GM19025 (cell line): ENCODE results near the gene GNG4.

Experiments
- ATAC-seq: cut with Tn5 transposase; IDR thresholded peaks from one replicate; pipeline ENCODE4 v1.9.1; 2021; ENCODE audit warnings: mild to moderate bottlenecking, low read depth, moderate library complexity; ENCODE audit not compliant: unreplicated experiment

Gene GNG4

DNA sequence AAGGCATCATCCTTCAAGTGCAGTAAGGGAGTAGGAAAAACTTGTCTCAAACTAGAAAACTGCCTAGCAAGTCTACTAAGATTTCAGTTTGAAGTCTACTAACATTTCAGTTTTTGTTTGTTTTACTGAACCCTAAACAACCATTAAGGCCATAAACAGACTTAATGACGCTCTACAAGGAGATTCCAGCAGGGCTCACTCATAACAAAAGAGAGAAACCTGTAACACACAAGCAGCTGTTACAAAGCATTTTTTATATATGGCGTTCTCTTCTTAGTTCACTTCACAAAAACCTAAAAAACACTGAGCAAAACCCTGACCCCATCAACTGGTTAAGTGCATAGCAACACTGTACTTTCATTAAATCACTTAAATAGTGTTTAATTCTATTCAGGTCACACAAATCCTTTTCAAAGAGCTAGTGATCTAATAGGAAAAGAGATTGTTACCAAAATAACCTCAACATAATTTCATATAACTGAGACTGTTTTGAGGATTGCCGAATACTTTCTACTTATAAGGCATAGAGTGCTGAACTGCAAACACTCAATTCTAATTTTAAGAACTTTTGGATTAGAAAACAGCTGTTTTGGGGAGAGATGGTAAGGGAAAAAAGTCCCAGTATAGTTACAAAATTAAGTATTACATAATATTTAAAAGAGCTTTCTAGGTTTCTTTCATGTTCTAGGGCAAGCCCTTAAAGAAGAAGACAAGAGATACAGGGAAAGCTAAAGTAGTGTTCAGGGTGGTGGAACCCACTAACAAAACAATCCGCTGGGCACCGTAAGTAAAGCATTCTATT lies 146.8 kb downstream of the GNG4 start:
- ATAC-seq, result no peak

- no peak for ATAC-seq
Observed at GRCh38 chr1:235500971-235501540, 148.5 kb downstream of the GNG4 start.
